GM21717 (cell line): ENCODE measurements around the gene TICRR.
"Not testable (repeated sequence)": the region's sequence is repeated elsewhere in the genome, so short reads cannot be mapped to it uniquely, and the experiment has no call there.

ENCODE experiments used
- ATAC-seq: cut with Tn5 transposase; IDR thresholded peaks from one replicate; pipeline ENCODE4 v1.9.1; 2021; ENCODE audit warnings: mild to moderate bottlenecking, moderate library complexity; ENCODE audit not compliant: unreplicated experiment

TICRR gene

GRCh38 chr15:89559769-89560264 is 15.5 kb upstream of the TICRR start:
- no peak for ATAC-seq

GRCh38 chr15:89566181-89566580 is 9.1 kb upstream of the TICRR start:
- no peak for ATAC-seq

GRCh38 chr15:89566621-89567294 is 8.5 kb upstream of the TICRR start:
- ATAC-seq = no peak

GRCh38 chr15:89569090-89569745 is 6.1 kb upstream of the TICRR start:
- no peak for ATAC-seq

GRCh38 chr15:89575656-89576416 is 567 bp downstream of the TICRR start:
- peak; percentile 18 for ATAC-seq

GRCh38 chr15:89576417-89576773 is 1.1 kb downstream of the TICRR start:
- no peak for ATAC-seq

- no peak for ATAC-seq
These were observed 2.5 kb downstream of the TICRR start for GRCh38 chr15:89577776-89578115.

- no peak for ATAC-seq
These were observed 2.9 kb downstream of the TICRR start for GRCh38 chr15:89578146-89578545.

- ATAC-seq = not testable (repeated sequence)
These were observed 5.5 kb downstream of the TICRR start for GRCh38 chr15:89580747-89581146.

- no peak for ATAC-seq
These were observed 11.4 kb downstream of the TICRR start for GRCh38 chr15:89586651-89587050.

GRCh38 chr15:89587955-89588354 is 12.7 kb downstream of the TICRR start:
- ATAC-seq = no peak

GRCh38 chr15:89591834-89592233 is 16.6 kb downstream of the TICRR start:
- ATAC-seq = no peak

- ATAC-seq = no peak
These were observed 17.7 kb downstream of the TICRR start for GRCh38 chr15:89593018-89593417.

GRCh38 chr15:89599021-89599420 is 23.8 kb downstream of the TICRR start:
- no peak for ATAC-seq

- ATAC-seq = no peak
These were observed 36.0 kb downstream of the TICRR start for GRCh38 chr15:89611317-89611716.

GRCh38 chr15:89613031-89613430 is 37.8 kb downstream of the TICRR start:
- no peak for ATAC-seq

GRCh38 chr15:89614164-89614563 is 38.9 kb downstream of the TICRR start:
- no peak for ATAC-seq

- no peak for ATAC-seq
These were observed 39.9 kb downstream of the TICRR start for GRCh38 chr15:89615135-89615534.

- no peak for ATAC-seq
These were observed 41.0 kb downstream of the TICRR start for GRCh38 chr15:89616228-89616627.

GRCh38 chr15:89621547-89621946 is 46.3 kb downstream of the TICRR start:
- no peak for ATAC-seq

GRCh38 chr15:89623165-89623564 is 47.9 kb downstream of the TICRR start:
- ATAC-seq = no peak

- ATAC-seq = no peak
These were observed 50.4 kb downstream of the TICRR start for GRCh38 chr15:89625716-89626115.
